Ascending aorta (tissue), 2 donors: ENCODE data around the gene KIAA1549. TPM values are rescaled to one million over a fixed set of nuclear protein-coding genes. Genes with fewer than 3 reads are reported as not detected.
"Not testable (repeated sequence)": the region's sequence is repeated elsewhere in the genome, so short reads cannot be mapped to it uniquely, and the experiment has no call there.

ENCODE experiments used
- DNase-seq, 2 donors: peaks; one replicate each; pipeline ENCODE4 v3.0.0-alpha.2; 2019; ENCODE audit warnings: low spot score in 2 of 2
- H3K27ac ChIP-seq, 2 donors: fragments of 200-600 bp; sonication (generic); one replicate each; pipeline ENCODE4 v1.5.1; 2016 to 2017; ENCODE audit warnings: mild to moderate bottlenecking in 1 of 2
- H3K27me3 ChIP-seq: fragments of 200-600 bp; sonication (generic); one replicate; pipeline ENCODE4 v1.5.1; 2017
- H3K36me3 ChIP-seq, 2 donors: fragments of 200-600 bp; sonication (generic); one replicate each; pipeline ENCODE4 v1.5.1; 2016
- H3K4me1 ChIP-seq, 2 donors: fragments of 200-600 bp; sonication (generic); one replicate each; pipeline ENCODE4 v1.5.1; 2016 to 2017; ENCODE audit warnings: mild to moderate bottlenecking in 1 of 2
- H3K4me3 ChIP-seq, 2 donors: fragments of 200-600 bp; sonication (generic); one replicate each; pipeline ENCODE4 v1.5.1; 2016 to 2017; ENCODE audit warnings: mild to moderate bottlenecking in 1 of 2
- H3K9me3 ChIP-seq, 2 donors: fragments of 200-600 bp; sonication (generic); one replicate each; pipeline ENCODE4 v1.5.1; 2016
- intact Hi-C: fragments of 100-400 bp; cut with DNase I; formaldehyde crosslinking; loops from one replicate; pipeline ENCODE4 v1.15.1; 2023
- total RNA-seq: library from RNA; depleted of rRNA; stranded (reverse); fragments of >200 nt; gene quantifications from one replicate; pipeline ENCODE4 v1.1.0, GENCODE V29; 2016
- TF ChIP-seq, protein P1 (sequence below), 3 experiments: fragments of 200-600 bp in 2 of 3; fragments of 450-650 bp in 1 of 3; sonication (generic) in 2 of 3; IDR thresholded peaks; one replicate each; pipeline ENCODE4 v1.5.1; 2016 to 2019; ENCODE audit warnings: antibody characterized with exemption in 3 of 3, mild to moderate bottlenecking in 1 of 3, moderate library complexity in 1 of 3

KIAA1549 gene
- total RNA-seq, 1 donor from 2014 or later: 0.11 TPM

- no peaks in the 10 kb centered on the region for H3K4me1 ChIP-seq
- no peaks in the 10 kb centered on the region for H3K27me3 ChIP-seq
- no peak overlapping the region for H3K4me3 ChIP-seq
- TF ChIP-seq, protein P1, sequence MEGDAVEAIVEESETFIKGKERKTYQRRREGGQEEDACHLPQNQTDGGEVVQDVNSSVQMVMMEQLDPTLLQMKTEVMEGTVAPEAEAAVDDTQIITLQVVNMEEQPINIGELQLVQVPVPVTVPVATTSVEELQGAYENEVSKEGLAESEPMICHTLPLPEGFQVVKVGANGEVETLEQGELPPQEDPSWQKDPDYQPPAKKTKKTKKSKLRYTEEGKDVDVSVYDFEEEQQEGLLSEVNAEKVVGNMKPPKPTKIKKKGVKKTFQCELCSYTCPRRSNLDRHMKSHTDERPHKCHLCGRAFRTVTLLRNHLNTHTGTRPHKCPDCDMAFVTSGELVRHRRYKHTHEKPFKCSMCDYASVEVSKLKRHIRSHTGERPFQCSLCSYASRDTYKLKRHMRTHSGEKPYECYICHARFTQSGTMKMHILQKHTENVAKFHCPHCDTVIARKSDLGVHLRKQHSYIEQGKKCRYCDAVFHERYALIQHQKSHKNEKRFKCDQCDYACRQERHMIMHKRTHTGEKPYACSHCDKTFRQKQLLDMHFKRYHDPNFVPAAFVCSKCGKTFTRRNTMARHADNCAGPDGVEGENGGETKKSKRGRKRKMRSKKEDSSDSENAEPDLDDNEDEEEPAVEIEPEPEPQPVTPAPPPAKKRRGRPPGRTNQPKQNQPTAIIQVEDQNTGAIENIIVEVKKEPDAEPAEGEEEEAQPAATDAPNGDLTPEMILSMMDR (IDR thresholded peaks at IDR 0.05): no peak
- DNase-seq: no peak
- no peaks in the 10 kb centered on the region for H3K9me3 ChIP-seq
- no peaks in the 10 kb centered on the region for H3K36me3 ChIP-seq
- no peak overlapping the region for H3K27ac ChIP-seq
- intact Hi-C loops: no loop called here
Measured at GRCh38 chr7:138813945-138814344, 167.2 kb downstream of the KIAA1549 start.

DNA sequence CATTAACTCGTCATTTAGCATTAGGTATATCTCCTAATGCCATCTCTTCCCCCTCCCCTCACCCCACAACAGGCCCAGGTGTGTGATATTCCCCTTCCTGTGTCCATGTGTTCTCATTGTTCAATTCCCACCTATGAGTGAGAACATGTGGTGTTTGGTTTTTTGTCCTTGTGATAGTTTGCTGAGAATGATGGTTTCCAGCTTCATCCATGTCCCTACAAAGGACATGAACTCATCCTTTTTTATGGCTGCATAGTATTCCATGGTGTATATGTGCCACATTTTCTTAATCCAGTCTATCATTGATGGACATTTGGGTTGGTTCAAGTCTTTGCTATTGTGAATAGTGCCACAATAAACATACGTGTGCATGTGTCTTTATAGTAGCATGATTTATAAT is 169.9 kb downstream of the KIAA1549 start:
- DNase-seq, H3K27ac ChIP-seq, H3K36me3 ChIP-seq, H3K27me3 ChIP-seq, H3K4me3 ChIP-seq, H3K4me1 ChIP-seq, intact Hi-C loops, H3K9me3 ChIP-seq: not testable (repeated sequence)

DNA sequence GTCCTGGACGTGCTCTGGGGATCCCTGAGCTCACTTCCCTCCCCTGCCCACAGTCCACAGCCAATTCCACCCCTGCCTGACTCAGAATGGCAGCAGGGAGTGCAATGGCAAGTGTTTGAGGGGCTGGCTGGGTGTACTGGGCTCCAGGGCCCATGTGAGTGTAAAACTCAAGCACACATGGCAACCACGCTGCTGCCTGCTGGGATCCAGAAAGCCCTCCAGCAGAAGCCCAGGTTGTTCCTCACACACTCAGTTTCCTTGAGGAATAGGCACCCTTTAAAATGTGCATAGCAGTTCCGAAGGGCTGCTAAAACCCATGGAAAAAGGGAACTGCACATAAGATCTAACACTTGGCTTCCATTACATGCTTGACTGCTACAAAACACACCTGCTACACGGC is 171.8 kb downstream of the KIAA1549 start:
- Histone ChIP-seq H3K27ac (no peak overlapping the region), H3K36me3 (no peaks in the 10 kb centered on the region), H3K4me1 (no peaks in the 10 kb centered on the region), H3K27me3 (no peaks in the 10 kb centered on the region), H3K4me3 (no peak overlapping the region), H3K9me3 (no peaks in the 10 kb centered on the region)
- intact Hi-C loops: no loop called here
- TF ChIP-seq, protein P1 (IDR thresholded peaks at IDR 0.05): no peak
- no peak for DNase-seq

DNA sequence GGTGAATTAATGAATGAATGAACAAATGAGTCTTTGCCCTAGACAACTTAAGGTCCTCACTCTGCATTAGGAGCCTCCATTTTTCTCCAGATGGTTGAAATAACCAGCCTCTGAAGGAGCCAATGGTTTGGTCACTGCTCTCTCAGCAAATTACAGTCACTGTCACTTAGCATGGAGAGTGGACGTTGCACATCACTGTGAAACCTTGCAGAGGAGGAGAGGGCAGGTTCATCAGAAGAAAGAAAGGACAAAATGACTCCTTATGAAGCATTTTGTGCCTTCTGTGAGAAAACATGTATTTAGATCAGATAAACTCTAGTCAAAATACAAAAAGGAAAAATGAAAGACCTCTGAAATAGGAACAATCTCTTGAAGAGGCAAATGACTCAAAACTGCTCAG is 176.6 kb downstream of the KIAA1549 start:
- Histone ChIP-seq H3K4me1 (no peaks in the 10 kb centered on the region), H3K27ac (no peak overlapping the region), H3K36me3 (no peaks in the 10 kb centered on the region), H3K27me3 (no peaks in the 10 kb centered on the region), H3K9me3 (no peaks in the 10 kb centered on the region), H3K4me3 (no peak overlapping the region)
- TF ChIP-seq, protein P1 (IDR thresholded peaks at IDR 0.05): no peak
- no peak for DNase-seq
- intact Hi-C loops: no loop called here

DNA sequence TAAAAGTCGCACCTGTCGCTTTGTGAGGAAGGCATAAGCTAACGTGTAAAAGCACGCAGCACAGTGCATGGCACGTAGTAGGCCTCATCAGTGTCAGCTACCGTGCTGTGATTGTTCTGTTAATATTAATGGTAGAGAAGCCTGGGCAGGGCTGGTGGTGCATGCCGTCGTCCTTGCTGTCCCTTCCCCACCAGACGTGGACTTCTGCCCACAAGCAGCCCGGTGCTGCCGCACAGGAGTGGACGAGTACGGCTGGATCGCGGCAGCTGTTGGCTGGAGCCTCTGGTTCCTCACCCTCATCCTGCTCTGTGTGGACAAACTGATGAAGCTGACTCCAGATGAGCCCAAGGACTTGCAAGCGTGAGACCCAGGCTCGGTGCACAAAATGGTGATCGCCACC is 178.5 kb downstream of the KIAA1549 start:
- Histone ChIP-seq H3K9me3 (no peaks in the 10 kb centered on the region), H3K4me3 (no peak overlapping the region), H3K36me3 (no peaks in the 10 kb centered on the region), H3K27ac (no peak overlapping the region), H3K27me3 (no peaks in the 10 kb centered on the region), H3K4me1 (no peaks in the 10 kb centered on the region)
- TF ChIP-seq, protein P1 (IDR thresholded peaks at IDR 0.05): no peak
- intact Hi-C loops: no loop called here
- no peak for DNase-seq

DNA sequence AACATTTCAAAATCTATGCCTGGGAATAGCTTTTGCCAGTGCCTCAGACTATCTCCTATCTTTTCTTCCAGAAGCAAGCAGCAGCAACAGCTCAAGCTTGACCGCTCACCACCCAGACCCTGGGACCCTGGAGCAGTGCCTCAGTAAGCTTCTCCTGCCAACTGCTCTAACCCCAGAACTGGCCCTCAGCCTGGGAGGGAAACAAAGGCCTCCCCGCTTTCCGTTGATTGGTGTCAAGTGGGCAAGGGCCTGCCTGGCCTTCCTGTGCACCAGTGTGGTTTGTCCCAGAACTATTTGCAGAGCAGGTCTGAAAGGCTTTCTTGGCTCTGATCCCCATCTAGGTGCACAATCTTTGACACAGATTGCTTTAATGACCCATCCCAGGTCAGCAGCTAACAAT is 179.9 kb downstream of the KIAA1549 start:
- no peaks in the 10 kb centered on the region for H3K36me3 ChIP-seq
- H3K4me1 ChIP-seq: no peaks in the 10 kb centered on the region
- H3K9me3 ChIP-seq: no peaks in the 10 kb centered on the region
- no peak overlapping the region for H3K4me3 ChIP-seq
- TF ChIP-seq, protein P1 (IDR thresholded peaks at IDR 0.05): no peak
- no peak for DNase-seq
- no peak overlapping the region for H3K27ac ChIP-seq
- H3K27me3 ChIP-seq: no peaks in the 10 kb centered on the region
- intact Hi-C loops: no loop called here
